Stomach (tissue), 4 donors: Measurements from ENCODE around the gene COL1A2.

Source experiments
- EP300 ChIP-seq: sonication (generic); formaldehyde crosslinking; IDR thresholded peaks from one replicate; pipeline ENCODE4 v1.6.1; 2017; ENCODE audit warnings: antibody characterized with exemption
- POLR2A ChIP-seq, 4 donors: fragments of 450-650 bp; IDR thresholded peaks; one replicate each; pipeline ENCODE4 v1.6.1; 2016; ENCODE audit warnings: antibody characterized with exemption in 4 of 4, control low read depth in 2 of 4, mild to moderate bottlenecking in 1 of 4, moderate library complexity in 1 of 4
- POLR2AphosphoS5 ChIP-seq, 3 donors: sonication (generic); formaldehyde crosslinking; IDR thresholded peaks; one replicate each; pipeline ENCODE4 v1.6.1; 2016; ENCODE audit warnings: antibody characterized with exemption in 3 of 3
- TF ChIP-seq, protein P1 (sequence below), 7 experiments: fragments of 450-650 bp in 4 of 7; fragments of 200-600 bp in 3 of 7; sonication (generic) in 3 of 7; IDR thresholded peaks; one replicate each; pipeline ENCODE4 v1.5.1; 2016 to 2019; ENCODE audit warnings: antibody characterized with exemption in 7 of 7, control low read depth in 2 of 7, mild to moderate bottlenecking in 1 of 7

DNA sequence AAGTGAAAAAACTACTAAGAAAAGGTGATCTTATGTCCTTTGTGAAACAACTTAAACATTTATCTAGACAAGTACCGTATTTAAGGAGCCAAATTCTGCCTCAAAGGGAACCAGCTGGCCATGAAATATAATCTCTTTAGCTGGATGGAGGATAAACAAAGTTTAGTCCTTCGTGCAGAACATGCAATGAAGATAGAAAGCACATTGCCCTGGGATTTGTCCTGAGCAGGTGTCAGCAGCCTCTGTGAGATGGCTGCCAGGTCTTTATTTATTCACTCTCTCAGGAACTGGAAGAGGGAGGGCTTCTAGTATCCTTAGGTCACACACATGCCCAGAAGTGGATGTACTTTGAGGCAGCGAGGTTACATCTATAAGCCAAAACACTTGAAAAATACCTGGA is 57.5 kb downstream of the COL1A2 start:
- TF ChIP-seq, protein P1, sequence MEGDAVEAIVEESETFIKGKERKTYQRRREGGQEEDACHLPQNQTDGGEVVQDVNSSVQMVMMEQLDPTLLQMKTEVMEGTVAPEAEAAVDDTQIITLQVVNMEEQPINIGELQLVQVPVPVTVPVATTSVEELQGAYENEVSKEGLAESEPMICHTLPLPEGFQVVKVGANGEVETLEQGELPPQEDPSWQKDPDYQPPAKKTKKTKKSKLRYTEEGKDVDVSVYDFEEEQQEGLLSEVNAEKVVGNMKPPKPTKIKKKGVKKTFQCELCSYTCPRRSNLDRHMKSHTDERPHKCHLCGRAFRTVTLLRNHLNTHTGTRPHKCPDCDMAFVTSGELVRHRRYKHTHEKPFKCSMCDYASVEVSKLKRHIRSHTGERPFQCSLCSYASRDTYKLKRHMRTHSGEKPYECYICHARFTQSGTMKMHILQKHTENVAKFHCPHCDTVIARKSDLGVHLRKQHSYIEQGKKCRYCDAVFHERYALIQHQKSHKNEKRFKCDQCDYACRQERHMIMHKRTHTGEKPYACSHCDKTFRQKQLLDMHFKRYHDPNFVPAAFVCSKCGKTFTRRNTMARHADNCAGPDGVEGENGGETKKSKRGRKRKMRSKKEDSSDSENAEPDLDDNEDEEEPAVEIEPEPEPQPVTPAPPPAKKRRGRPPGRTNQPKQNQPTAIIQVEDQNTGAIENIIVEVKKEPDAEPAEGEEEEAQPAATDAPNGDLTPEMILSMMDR (IDR thresholded peaks at IDR 0.05): no peak
- TF ChIP-seq POLR2A (IDR thresholded peaks at IDR 0.05): no peak
- TF ChIP-seq POLR2AphosphoS5 (IDR thresholded peaks at IDR 0.05): peak in 2 of 3 donors; percentile 36 to 52
- no peak for TF ChIP-seq EP300
